Measurements from ENCODE around the gene MANBA. TPM values are rescaled to one million over a fixed set of nuclear protein-coding genes. Genes with fewer than 3 reads are reported as not detected.
"Not testable (repeated sequence)": the region's sequence is repeated elsewhere in the genome, so short reads cannot be mapped to it uniquely, and the experiment has no call there.

The MANBA gene
- total RNA-seq, 3 donors from 2014 or later, result 2.6 to 4.6 (median 2.7) TPM

GRCh38 chr4:102620697-102621497 is 139.9 kb downstream of the MANBA start:
- ATAC-seq, result peak; percentile 8 to 23
- no peak for DNase-seq
- Mint-ChIP-seq H3K4me3 (no peak overlapping the region), H3K27me3 (ENCODE audit: low read depth) (no peaks in the 10 kb centered on the region), H3K9me3 (no peaks in the 10 kb centered on the region), H3K4me1 (ENCODE audit: low read depth) (peaks cover 53% of the 10 kb centered on the region), H3K36me3 (ENCODE audit: insufficient read depth) (peaks cover 18% of the 10 kb centered on the region)

GRCh38 chr4:102619776-102620631 is 140.8 kb downstream of the MANBA start:
- not testable (repeated sequence) for H3K4me3 Mint-ChIP-seq; H3K9me3 Mint-ChIP-seq; DNase-seq; H3K27me3 Mint-ChIP-seq (ENCODE audit: low read depth)
- Mint-ChIP-seq H3K36me3 (ENCODE audit: insufficient read depth) (peaks cover 26% of the 10 kb centered on the region), H3K4me1 (ENCODE audit: low read depth) (peaks cover 53% of the 10 kb centered on the region)
- ATAC-seq, result peak; percentile 83

GRCh38 chr4:102619021-102619420 is 141.7 kb downstream of the MANBA start:
- not testable (repeated sequence) for H3K9me3 Mint-ChIP-seq; DNase-seq; ATAC-seq; H3K27me3 Mint-ChIP-seq (ENCODE audit: low read depth); H3K4me3 Mint-ChIP-seq
- Mint-ChIP-seq H3K36me3 (ENCODE audit: insufficient read depth) (peaks cover 36% of the 10 kb centered on the region), H3K4me1 (ENCODE audit: low read depth) (peaks cover 57% of the 10 kb centered on the region)

GRCh38 chr4:102616636-102617035 is 144.1 kb downstream of the MANBA start:
- Mint-ChIP-seq H3K9me3 (no peaks in the 10 kb centered on the region), H3K36me3 (ENCODE audit: insufficient read depth) (peaks cover 57% of the 10 kb centered on the region), H3K27me3 (ENCODE audit: low read depth) (no peaks in the 10 kb centered on the region), H3K4me1 (ENCODE audit: low read depth) (peaks cover 76% of the 10 kb centered on the region), H3K4me3 (no peak overlapping the region)
- DNase-seq (no peak), ATAC-seq (no peak)

GRCh38 chr4:102614801-102615200 is 146.0 kb downstream of the MANBA start:
- DNase-seq, result no peak
- peaks cover 72% of the 10 kb centered on the region for H3K36me3 Mint-ChIP-seq (ENCODE audit: insufficient read depth)
- H3K9me3 Mint-ChIP-seq, result no peaks in the 10 kb centered on the region
- H3K4me3 Mint-ChIP-seq, result peak overlapping the region; percentile 71
- H3K4me1 Mint-ChIP-seq (ENCODE audit: low read depth), result peaks cover 80% of the 10 kb centered on the region
- no peaks in the 10 kb centered on the region for H3K27me3 Mint-ChIP-seq (ENCODE audit: low read depth)
- no peak for ATAC-seq

- Mint-ChIP-seq H3K27me3 (ENCODE audit: low read depth) (no peaks in the 10 kb centered on the region), H3K36me3 (ENCODE audit: insufficient read depth) (peaks cover 80% of the 10 kb centered on the region), H3K4me3 (peak overlapping the region; percentile 71), H3K4me1 (ENCODE audit: low read depth) (peaks cover 78% of the 10 kb centered on the region), H3K9me3 (no peaks in the 10 kb centered on the region)
- peak; percentile 83 to 84 for ATAC-seq
- DNase-seq, result no peak
Measured at GRCh38 chr4:102612824-102613366, 147.9 kb downstream of the MANBA start.

- H3K27me3 Mint-ChIP-seq (ENCODE audit: low read depth), result no peaks in the 10 kb centered on the region
- H3K36me3 Mint-ChIP-seq (ENCODE audit: insufficient read depth), result peaks cover 84% of the 10 kb centered on the region
- H3K4me1 Mint-ChIP-seq (ENCODE audit: low read depth), result peaks cover 81% of the 10 kb centered on the region
- ATAC-seq, result no peak
- DNase-seq, result no peak
- H3K4me3 Mint-ChIP-seq, result peak overlapping the region; percentile 71
- no peaks in the 10 kb centered on the region for H3K9me3 Mint-ChIP-seq
Measured at GRCh38 chr4:102612210-102612609, 148.6 kb downstream of the MANBA start.

- Mint-ChIP-seq H3K27me3 (ENCODE audit: low read depth) (no peaks in the 10 kb centered on the region), H3K36me3 (ENCODE audit: insufficient read depth) (peaks cover 83% of the 10 kb centered on the region), H3K4me3 (no peak overlapping the region), H3K9me3 (no peaks in the 10 kb centered on the region), H3K4me1 (ENCODE audit: low read depth) (peaks cover 73% of the 10 kb centered on the region)
- ATAC-seq (no peak), DNase-seq (no peak)
Measured at GRCh38 chr4:102610476-102610875, 150.3 kb downstream of the MANBA start.

GRCh38 chr4:102610007-102610406 is 150.8 kb downstream of the MANBA start:
- peaks cover 83% of the 10 kb centered on the region for H3K36me3 Mint-ChIP-seq (ENCODE audit: insufficient read depth)
- H3K9me3 Mint-ChIP-seq, result no peaks in the 10 kb centered on the region
- ATAC-seq, result no peak
- peaks cover 71% of the 10 kb centered on the region for H3K4me1 Mint-ChIP-seq (ENCODE audit: low read depth)
- no peaks in the 10 kb centered on the region for H3K27me3 Mint-ChIP-seq (ENCODE audit: low read depth)
- H3K4me3 Mint-ChIP-seq, result no peak overlapping the region
- DNase-seq, result no peak

GRCh38 chr4:102608190-102608589 is 152.6 kb downstream of the MANBA start:
- DNase-seq (no peak), ATAC-seq (peak; percentile 44 to 45)
- peaks cover 59% of the 10 kb centered on the region for H3K4me1 Mint-ChIP-seq (ENCODE audit: low read depth)
- H3K9me3 Mint-ChIP-seq, result no peaks in the 10 kb centered on the region
- no peak overlapping the region for H3K4me3 Mint-ChIP-seq
- peaks cover 77% of the 10 kb centered on the region for H3K36me3 Mint-ChIP-seq (ENCODE audit: insufficient read depth)
- no peaks in the 10 kb centered on the region for H3K27me3 Mint-ChIP-seq (ENCODE audit: low read depth)

- H3K4me3 Mint-ChIP-seq, result no peak overlapping the region
- no peaks in the 10 kb centered on the region for H3K9me3 Mint-ChIP-seq
- H3K36me3 Mint-ChIP-seq (ENCODE audit: insufficient read depth), result peaks cover 73% of the 10 kb centered on the region
- H3K4me1 Mint-ChIP-seq (ENCODE audit: low read depth), result peaks cover 49% of the 10 kb centered on the region
- no peaks in the 10 kb centered on the region for H3K27me3 Mint-ChIP-seq (ENCODE audit: low read depth)
- no peak for DNase-seq
- ATAC-seq, result no peak
Measured at GRCh38 chr4:102606846-102607450, 153.8 kb downstream of the MANBA start.

- H3K4me3 Mint-ChIP-seq, result no peak overlapping the region
- DNase-seq (no peak), ATAC-seq (no peak)
- peaks cover 73% of the 10 kb centered on the region for H3K36me3 Mint-ChIP-seq (ENCODE audit: insufficient read depth)
- no peaks in the 10 kb centered on the region for H3K9me3 Mint-ChIP-seq
- H3K4me1 Mint-ChIP-seq (ENCODE audit: low read depth), result peaks cover 44% of the 10 kb centered on the region
- H3K27me3 Mint-ChIP-seq (ENCODE audit: low read depth), result no peaks in the 10 kb centered on the region
Measured at GRCh38 chr4:102606261-102606660, 154.5 kb downstream of the MANBA start.

- DNase-seq (no peak), ATAC-seq (no peak)
- Mint-ChIP-seq H3K27me3 (ENCODE audit: low read depth) (no peaks in the 10 kb centered on the region), H3K9me3 (no peaks in the 10 kb centered on the region), H3K4me1 (ENCODE audit: low read depth) (peaks cover 43% of the 10 kb centered on the region), H3K4me3 (no peak overlapping the region), H3K36me3 (ENCODE audit: insufficient read depth) (peaks cover 73% of the 10 kb centered on the region)
Measured at GRCh38 chr4:102604222-102604940, 156.4 kb downstream of the MANBA start.

Data from activated T-cell treated with anti-CD3 and anti-CD28 coated beads, Interleukin-2, amount 50 U/mL, for 4 hours (primary cell).